ENCODE results near the gene PHOX2A.

- no peak for TF ChIP-seq CTCF (conservative IDR thresholded peaks at IDR 0.05 in 1 of 2, IDR thresholded peaks at IDR 0.05 in 1 of 2; ENCODE audit: low read depth in 1 of 2, low read length in 2 of 2)
- no peak for TF ChIP-seq EZH2 (IDR thresholded peaks at IDR 0.05; ENCODE audit: low read length, missing control alignments)
These were observed at the start of gene PHOX2A for GRCh38 chr11:72244060-72244360.
